GM12878 (cell line): ENCODE results near the gene BORCS8. TPM values are rescaled to one million over a fixed set of nuclear protein-coding genes. Genes with fewer than 3 reads are reported as not detected.

Source experiments
- BACH1 ChIP-seq: fragments of 450-650 bp; IDR thresholded peaks from 2 replicates; pipeline ENCODE4 v1.6.1; 2017; ENCODE audit warnings: mild to moderate bottlenecking, borderline replicate concordance
- CEBPB ChIP-seq, 2 experiments: fragments of 150-350 bp in 1 of 2; IDR thresholded peaks; 2 replicates each; pipeline ENCODE4 v1.6.1; 2012 to 2014; ENCODE audit warnings: low read depth in 2 of 2, low read length in 2 of 2, borderline replicate concordance in 1 of 2, inconsistent platforms in 1 of 2
- CHD4 ChIP-seq: fragments of 200-600 bp; sonication (generic); IDR thresholded peaks from 2 replicates; pipeline ENCODE4 v1.6.1; 2016; ENCODE audit warnings: mild to moderate bottlenecking
- EZH2 ChIP-seq: IDR thresholded peaks from 2 replicates; pipeline ENCODE4 v1.6.1; 2012; ENCODE audit warnings: low read depth, mild to moderate bottlenecking, control low read depth, inconsistent platforms, low read length, borderline replicate concordance; ENCODE audit not compliant: control insufficient read depth
- GABPA ChIP-seq: IDR thresholded peaks from 2 replicates; pipeline ENCODE4 v1.6.1; 2014; ENCODE audit warnings: antibody characterized with exemption, low read depth, mild to moderate bottlenecking, inconsistent platforms
- JUND ChIP-seq: IDR thresholded peaks from 2 replicates; pipeline ENCODE4 v1.6.1; 2012; ENCODE audit warnings: low read depth, mild to moderate bottlenecking, low read length, improper control_type of control experiment, moderate library complexity
- LARP7 ChIP-seq: fragments of 450-650 bp; IDR thresholded peaks from 2 replicates; pipeline ENCODE4 v1.6.1; 2017; ENCODE audit warnings: mild to moderate bottlenecking
- NFYA ChIP-seq: IDR thresholded peaks from 2 replicates; pipeline ENCODE4 v1.6.1; 2011; ENCODE audit warnings: low read depth, mild to moderate bottlenecking, low read length, improper control_type of control experiment, borderline replicate concordance
- POLR2AphosphoS2 ChIP-seq: IDR thresholded peaks from 2 replicates; pipeline ENCODE4 v1.6.1; 2011; ENCODE audit warnings: low read depth, mild to moderate bottlenecking, low read length, improper control_type of control experiment, moderate library complexity
- RBBP5 ChIP-seq: fragments of 200-600 bp; sonication (generic); conservative IDR thresholded peaks from 2 replicates; pipeline ENCODE4 v1.6.1; 2016
- SIX5 ChIP-seq: IDR thresholded peaks from 2 replicates; pipeline ENCODE4 v1.6.1; 2011; ENCODE audit warnings: mild to moderate bottlenecking, low read depth, low read length, moderate library complexity; ENCODE audit not compliant: severe bottlenecking
- SMAD5 ChIP-seq: IDR thresholded peaks from 2 replicates; pipeline ENCODE4 v1.6.1; 2016; ENCODE audit warnings: antibody characterized with exemption, low read depth
- SP1 ChIP-seq: IDR thresholded peaks from one replicate; pipeline ENCODE4 v1.6.1; 2011; ENCODE audit warnings: low read depth, low read length
- STAT1 ChIP-seq: fragments of 450-650 bp; conservative IDR thresholded peaks from 2 replicates; pipeline ENCODE4 v1.6.1; 2014; ENCODE audit warnings: antibody characterized with exemption, mild to moderate bottlenecking
- STAT3 ChIP-seq: IDR thresholded peaks from 2 replicates; pipeline ENCODE4 v1.6.1; 2011; ENCODE audit warnings: low read depth, low read length, improper control_type of control experiment
- SUPT20H ChIP-seq: IDR thresholded peaks from 2 replicates; pipeline ENCODE4 v1.6.1; 2011; ENCODE audit warnings: low read depth, mild to moderate bottlenecking, low read length, moderate library complexity, borderline replicate concordance; ENCODE audit not compliant: control insufficient read depth
- TCF12 ChIP-seq: IDR thresholded peaks from 2 replicates; pipeline ENCODE4 v1.6.1; 2011; ENCODE audit warnings: low read depth, mild to moderate bottlenecking, low read length
- ZNF24 ChIP-seq: fragments of 450-650 bp; IDR thresholded peaks from 2 replicates; pipeline ENCODE4 v1.6.1; 2017; ENCODE audit warnings: antibody characterized with exemption, mild to moderate bottlenecking
- ZNF274 ChIP-seq: IDR thresholded peaks from one replicate; pipeline ENCODE4 v1.8.0; 2011; ENCODE audit not compliant: insufficient read length, insufficient read depth
- polyA plus RNA-seq, 11 experiments: library from polyadenylated mRNA; depleted of rRNA in 4 of 11; unstranded in 6 of 11; stranded (reverse) in 5 of 11; fragments of >200 nt; fragmentation: Nextera tagmentation in 4 of 11; fragmentation: Illumina TruSeq in 1 of 11; extraction: Ambion mirVana in 4 of 11; extraction: Trizol in 1 of 11; gene quantifications; 1 replicate in 1 of 11; 2 replicates in 10 of 11; pipeline versions ENCODE4 v1.2.1 to v1.2.3, GENCODE V29; 2011 to 2016; ENCODE audit warnings: inconsistent platforms in 2 of 11, missing spikeins in 2 of 11, low read depth in 1 of 11
- total RNA-seq, 4 experiments: library from RNA; depleted of rRNA in 3 of 4; stranded (reverse); fragments of >200 nt in 3 of 4; fragmentation: Illumina TruSeq in 1 of 4; extraction: Trizol in 1 of 4; gene quantifications; 2 replicates each; pipeline versions ENCODE4 v1.2.1 to v1.2.3, GENCODE V29; 2013 to 2021
- TF ChIP-seq, protein P1 (sequence below): IDR thresholded peaks from 2 replicates; pipeline ENCODE4 v1.6.1; 2012; ENCODE audit warnings: improper control_type of control experiment, low read depth, low read length; ENCODE audit not compliant: insufficient replicate concordance
- TF ChIP-seq, protein P2 (sequence below): IDR thresholded peaks from 2 replicates; pipeline ENCODE4 v1.6.1; 2012; ENCODE audit warnings: mild to moderate bottlenecking, low read depth, low read length

Gene BORCS8
- total and polyA plus RNA-seq, 10 of the 15 experiments (the other 5 are each of a cell fraction or from before 2014, with no cell fraction given) = 3.7 to 40.3 (median 23.4) TPM

DNA sequence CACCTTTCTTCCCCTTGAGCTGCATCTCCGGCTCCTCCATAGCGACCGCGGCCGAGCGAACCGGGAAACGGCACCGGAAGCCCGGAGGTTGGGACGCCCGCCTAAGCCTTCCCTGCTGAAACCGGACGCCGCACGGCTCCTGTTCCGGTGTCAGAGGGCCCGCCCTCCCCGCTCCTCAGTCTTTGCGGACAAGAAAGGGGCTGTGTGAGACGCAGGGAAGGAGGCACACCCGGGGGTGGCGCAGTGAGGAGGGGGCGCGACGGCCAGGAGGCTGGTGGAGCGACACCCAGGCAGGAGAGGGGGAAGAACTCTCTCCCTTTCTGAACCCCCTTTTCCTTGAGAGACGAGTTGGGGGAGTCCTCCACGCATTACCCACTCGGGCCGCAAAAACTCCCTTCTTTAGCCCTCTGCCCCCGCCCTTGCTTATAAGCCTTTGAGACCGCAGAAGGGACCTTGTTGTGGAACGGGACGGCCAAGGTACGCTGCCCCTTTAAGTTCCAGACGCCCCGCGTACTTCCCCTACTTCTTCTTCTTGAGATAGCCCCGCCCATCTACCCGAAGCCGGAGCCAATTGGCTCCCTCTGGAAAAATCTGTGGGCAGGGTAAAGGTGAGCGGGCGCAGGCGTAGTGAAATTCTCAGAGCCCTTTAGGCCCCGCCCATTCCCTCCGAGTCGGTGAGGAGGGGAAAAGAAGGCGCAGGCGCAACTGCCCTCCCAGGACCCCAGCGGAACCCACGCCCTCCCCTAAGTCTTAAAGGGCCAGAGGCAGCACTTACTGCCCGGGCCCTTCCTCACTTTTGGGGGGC is at the start of gene BORCS8, which contains the start of gene RFXANK (continued):
- TF ChIP-seq, protein P1, sequence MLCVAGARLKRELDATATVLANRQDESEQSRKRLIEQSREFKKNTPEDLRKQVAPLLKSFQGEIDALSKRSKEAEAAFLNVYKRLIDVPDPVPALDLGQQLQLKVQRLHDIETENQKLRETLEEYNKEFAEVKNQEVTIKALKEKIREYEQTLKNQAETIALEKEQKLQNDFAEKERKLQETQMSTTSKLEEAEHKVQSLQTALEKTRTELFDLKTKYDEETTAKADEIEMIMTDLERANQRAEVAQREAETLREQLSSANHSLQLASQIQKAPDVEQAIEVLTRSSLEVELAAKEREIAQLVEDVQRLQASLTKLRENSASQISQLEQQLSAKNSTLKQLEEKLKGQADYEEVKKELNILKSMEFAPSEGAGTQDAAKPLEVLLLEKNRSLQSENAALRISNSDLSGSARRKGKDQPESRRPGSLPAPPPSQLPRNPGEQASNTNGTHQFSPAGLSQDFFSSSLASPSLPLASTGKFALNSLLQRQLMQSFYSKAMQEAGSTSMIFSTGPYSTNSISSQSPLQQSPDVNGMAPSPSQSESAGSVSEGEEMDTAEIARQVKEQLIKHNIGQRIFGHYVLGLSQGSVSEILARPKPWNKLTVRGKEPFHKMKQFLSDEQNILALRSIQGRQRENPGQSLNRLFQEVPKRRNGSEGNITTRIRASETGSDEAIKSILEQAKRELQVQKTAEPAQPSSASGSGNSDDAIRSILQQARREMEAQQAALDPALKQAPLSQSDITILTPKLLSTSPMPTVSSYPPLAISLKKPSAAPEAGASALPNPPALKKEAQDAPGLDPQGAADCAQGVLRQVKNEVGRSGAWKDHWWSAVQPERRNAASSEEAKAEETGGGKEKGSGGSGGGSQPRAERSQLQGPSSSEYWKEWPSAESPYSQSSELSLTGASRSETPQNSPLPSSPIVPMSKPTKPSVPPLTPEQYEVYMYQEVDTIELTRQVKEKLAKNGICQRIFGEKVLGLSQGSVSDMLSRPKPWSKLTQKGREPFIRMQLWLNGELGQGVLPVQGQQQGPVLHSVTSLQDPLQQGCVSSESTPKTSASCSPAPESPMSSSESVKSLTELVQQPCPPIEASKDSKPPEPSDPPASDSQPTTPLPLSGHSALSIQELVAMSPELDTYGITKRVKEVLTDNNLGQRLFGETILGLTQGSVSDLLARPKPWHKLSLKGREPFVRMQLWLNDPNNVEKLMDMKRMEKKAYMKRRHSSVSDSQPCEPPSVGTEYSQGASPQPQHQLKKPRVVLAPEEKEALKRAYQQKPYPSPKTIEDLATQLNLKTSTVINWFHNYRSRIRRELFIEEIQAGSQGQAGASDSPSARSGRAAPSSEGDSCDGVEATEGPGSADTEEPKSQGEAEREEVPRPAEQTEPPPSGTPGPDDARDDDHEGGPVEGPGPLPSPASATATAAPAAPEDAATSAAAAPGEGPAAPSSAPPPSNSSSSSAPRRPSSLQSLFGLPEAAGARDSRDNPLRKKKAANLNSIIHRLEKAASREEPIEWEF = no peak
- TF ChIP-seq STAT3 (no peak), POLR2AphosphoS2 (peak; percentile 60; the same call in 1 of the 2 replicates), SUPT20H (no peak), LARP7 (peak; percentile 92), SP1 (peak; percentile 87), SIX5 (peak; percentile 77), ZNF274 (no peak), EZH2 (no peak), TCF12 (peak; percentile 52; the same call in 1 of the 2 replicates), RBBP5 (no peak), JUND (peak; percentile 27; the same call in 1 of the 2 replicates), NFYA (no peak), ZNF24 (no peak), SMAD5 (no peak), BACH1 (peak; percentile 22; the same call in 1 of the 2 replicates), CHD4 (no peak), GABPA (peak; percentile 99), STAT1 (peak; percentile 98), CEBPB (IDR thresholded peaks at IDR 0.05; ENCODE audit: borderline replicate concordance in 1 of 2, low read depth in 2 of 2, low read length in 2 of 2) (no peak)
- TF ChIP-seq, protein P2, sequence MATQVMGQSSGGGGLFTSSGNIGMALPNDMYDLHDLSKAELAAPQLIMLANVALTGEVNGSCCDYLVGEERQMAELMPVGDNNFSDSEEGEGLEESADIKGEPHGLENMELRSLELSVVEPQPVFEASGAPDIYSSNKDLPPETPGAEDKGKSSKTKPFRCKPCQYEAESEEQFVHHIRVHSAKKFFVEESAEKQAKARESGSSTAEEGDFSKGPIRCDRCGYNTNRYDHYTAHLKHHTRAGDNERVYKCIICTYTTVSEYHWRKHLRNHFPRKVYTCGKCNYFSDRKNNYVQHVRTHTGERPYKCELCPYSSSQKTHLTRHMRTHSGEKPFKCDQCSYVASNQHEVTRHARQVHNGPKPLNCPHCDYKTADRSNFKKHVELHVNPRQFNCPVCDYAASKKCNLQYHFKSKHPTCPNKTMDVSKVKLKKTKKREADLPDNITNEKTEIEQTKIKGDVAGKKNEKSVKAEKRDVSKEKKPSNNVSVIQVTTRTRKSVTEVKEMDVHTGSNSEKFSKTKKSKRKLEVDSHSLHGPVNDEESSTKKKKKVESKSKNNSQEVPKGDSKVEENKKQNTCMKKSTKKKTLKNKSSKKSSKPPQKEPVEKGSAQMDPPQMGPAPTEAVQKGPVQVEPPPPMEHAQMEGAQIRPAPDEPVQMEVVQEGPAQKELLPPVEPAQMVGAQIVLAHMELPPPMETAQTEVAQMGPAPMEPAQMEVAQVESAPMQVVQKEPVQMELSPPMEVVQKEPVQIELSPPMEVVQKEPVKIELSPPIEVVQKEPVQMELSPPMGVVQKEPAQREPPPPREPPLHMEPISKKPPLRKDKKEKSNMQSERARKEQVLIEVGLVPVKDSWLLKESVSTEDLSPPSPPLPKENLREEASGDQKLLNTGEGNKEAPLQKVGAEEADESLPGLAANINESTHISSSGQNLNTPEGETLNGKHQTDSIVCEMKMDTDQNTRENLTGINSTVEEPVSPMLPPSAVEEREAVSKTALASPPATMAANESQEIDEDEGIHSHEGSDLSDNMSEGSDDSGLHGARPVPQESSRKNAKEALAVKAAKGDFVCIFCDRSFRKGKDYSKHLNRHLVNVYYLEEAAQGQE = no peak
